Measurements from ENCODE around the gene POC1A. TPM values are rescaled to one million over a fixed set of nuclear protein-coding genes. Genes with fewer than 3 reads are reported as not detected.

Gene POC1A
- total RNA-seq, 1 experiment from 2014 or later = 16.1 TPM

DNA sequence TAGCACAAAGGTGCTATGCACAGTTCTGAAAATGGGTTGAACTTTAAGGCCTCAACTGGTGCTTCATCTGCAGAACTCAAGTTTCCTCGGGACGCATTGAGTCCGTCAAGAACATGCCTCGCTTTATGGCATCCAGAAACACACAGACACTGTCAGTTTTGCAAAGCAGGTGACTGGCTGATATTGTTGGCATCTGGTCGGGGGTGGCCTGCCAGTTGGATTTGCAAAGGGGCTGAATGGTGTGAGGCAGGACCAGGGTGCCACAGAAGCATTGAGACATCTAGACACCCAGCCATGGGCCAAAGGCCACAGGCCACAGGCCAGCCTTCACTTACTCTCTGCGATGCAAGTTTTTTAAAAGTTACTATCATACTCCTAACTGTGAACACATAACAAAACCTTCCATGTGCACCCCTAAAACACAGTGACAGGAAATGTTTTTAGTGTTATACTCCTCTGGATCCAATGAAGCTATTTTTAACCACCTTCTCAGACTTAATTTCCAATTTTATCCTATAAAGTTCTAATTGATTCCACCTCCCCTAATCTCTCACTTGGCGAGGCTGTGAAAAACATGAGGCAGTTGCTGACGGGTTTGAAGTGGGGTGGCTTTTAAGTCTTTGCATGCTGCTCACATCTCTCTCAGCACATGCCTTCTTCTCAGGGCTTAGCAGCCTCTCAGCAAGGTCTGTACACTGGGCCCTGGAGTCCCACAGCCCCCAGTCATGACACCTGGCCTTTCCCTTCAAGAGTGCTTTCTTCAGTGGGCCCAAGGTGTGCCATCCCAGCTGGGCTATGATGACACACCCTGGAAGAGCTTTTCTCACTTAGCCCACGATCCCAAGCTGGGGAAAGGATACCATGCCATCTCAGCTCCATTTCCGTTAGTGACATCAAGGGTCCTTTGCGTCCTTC, 59.4 kb downstream of the POC1A start:
- POLR2A ChIA-PET (ENCODE audit: low non-redundant PET) = no interaction called here
- CTCF ChIA-PET = no interaction called here

DNA sequence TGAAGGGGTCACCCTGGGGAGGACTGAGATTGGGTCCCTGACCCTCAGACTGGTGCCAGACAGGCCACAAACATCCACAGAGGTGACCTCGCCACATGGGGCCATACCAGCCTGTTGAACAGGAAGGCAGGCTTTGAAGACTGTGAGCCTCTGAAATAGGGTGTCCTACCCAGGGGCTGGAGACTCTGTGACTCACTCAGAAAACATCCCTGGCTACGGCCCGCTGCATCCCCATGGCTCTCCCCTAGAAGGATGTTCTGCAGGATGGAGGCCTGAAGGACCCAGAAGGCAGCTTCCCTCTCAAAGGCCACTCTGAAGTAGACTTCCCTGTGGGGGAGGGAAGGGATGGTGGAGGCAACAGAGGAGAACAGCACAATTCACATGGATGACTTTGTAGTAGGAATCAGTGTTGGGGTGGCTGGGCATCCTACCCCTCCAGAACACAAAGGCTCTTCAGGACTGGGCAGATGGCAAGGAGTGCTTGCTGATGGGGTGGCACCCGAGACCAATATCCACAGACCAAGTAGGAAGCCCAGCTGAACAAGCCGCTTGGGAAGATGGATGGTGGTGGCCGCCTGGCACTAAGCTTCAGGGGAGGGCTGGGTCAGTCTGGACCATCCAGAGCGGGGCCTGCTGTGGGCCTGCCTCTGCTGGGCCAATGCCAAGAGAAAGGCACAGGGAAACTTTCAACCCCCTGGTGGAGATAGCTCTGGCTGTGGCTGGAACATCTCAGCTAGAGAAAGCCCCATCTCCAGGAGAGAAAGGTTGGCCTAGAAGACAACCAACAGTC, 60.3 kb downstream of the POC1A start:
- Histone ChIP-seq H3K9me3 (ENCODE audit: low read depth, low read length, poor library complexity, severe bottlenecking) (no peaks in the 10 kb centered on the region), H3K4me3 (ENCODE audit: low read depth, low read length, poor library complexity, severe bottlenecking) (no peak overlapping the region), H3K27me3 (replicated peaks; ENCODE audit: insufficient read depth, low read depth, low read length, poor library complexity) (no peaks in the 10 kb centered on the region), H3K27ac (ENCODE audit: low read depth, low read length, poor library complexity, severe bottlenecking) (no peak overlapping the region), H3K4me1 (ENCODE audit: insufficient read depth, low read length, poor library complexity, severe bottlenecking) (no peaks in the 10 kb centered on the region), H3K36me3 (ENCODE audit: insufficient read depth, low read length, poor library complexity, severe bottlenecking) (no peaks in the 10 kb centered on the region)
- TF ChIP-seq CTCF (conservative IDR thresholded peaks at IDR 0.05; ENCODE audit: low read depth, low read length) (no peak), EZH2 (IDR thresholded peaks at IDR 0.05; ENCODE audit: borderline replicate concordance, low read depth, low read length, poor library complexity, severe bottlenecking) (no peak)
- ChIA-PET POLR2A (ENCODE audit: low non-redundant PET) (no interaction called here), CTCF (no interaction called here)
- BruUV-seq (replicated peaks) = no TSS peak
- intact Hi-C loops (cut with micrococcal nuclease; ENCODE audit: unreplicated experiment) = no loop called here
- no peak for DNase-seq (ENCODE audit: low spot score)

More for the DNA sequence above, 59.4 kb downstream of the POC1A start:
- no peaks in the 10 kb centered on the region for H3K36me3 ChIP-seq (ENCODE audit: insufficient read depth, low read length, poor library complexity, severe bottlenecking)
- H3K27me3 ChIP-seq (replicated peaks; ENCODE audit: insufficient read depth, low read depth, low read length, poor library complexity) = no peaks in the 10 kb centered on the region
- no peak for TF ChIP-seq CTCF (conservative IDR thresholded peaks at IDR 0.05; ENCODE audit: low read depth, low read length)
- no peak for TF ChIP-seq EZH2 (IDR thresholded peaks at IDR 0.05; ENCODE audit: borderline replicate concordance, low read depth, low read length, poor library complexity, severe bottlenecking)
- BruUV-seq (replicated peaks) = no TSS peak
- no peak for DNase-seq (ENCODE audit: low spot score)
- no peak overlapping the region for H3K4me3 ChIP-seq (ENCODE audit: low read depth, low read length, poor library complexity, severe bottlenecking)
- no peak overlapping the region for H3K27ac ChIP-seq (ENCODE audit: low read depth, low read length, poor library complexity, severe bottlenecking)
- intact Hi-C loops (cut with micrococcal nuclease; ENCODE audit: unreplicated experiment) = no loop called here
- no peaks in the 10 kb centered on the region for H3K9me3 ChIP-seq (ENCODE audit: low read depth, low read length, poor library complexity, severe bottlenecking)
- H3K4me1 ChIP-seq (ENCODE audit: insufficient read depth, low read length, poor library complexity, severe bottlenecking) = no peaks in the 10 kb centered on the region

DNA sequence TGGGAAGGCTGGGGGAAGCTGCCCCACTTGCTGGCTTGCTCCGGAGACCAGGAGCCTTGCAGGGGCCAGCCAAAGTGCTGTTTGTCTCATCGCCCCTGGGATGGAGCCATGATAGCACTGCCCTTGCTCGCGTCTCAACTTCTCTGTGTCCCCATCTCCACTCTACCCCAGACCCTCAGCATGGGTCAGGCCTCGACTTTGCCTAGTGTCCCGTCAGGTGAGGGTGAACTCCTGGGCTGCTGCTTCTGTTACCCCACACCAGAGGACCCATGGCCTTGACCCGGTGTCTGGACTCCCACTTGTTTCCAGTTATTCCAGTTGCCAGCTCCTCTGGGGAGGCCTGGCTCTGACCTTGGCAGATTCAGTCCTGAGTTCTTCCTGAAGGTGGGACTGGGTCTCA, 61.3 kb downstream of the POC1A start:
- no peaks in the 10 kb centered on the region for H3K4me1 ChIP-seq (ENCODE audit: insufficient read depth, low read length, poor library complexity, severe bottlenecking)
- no peak overlapping the region for H3K4me3 ChIP-seq (ENCODE audit: low read depth, low read length, poor library complexity, severe bottlenecking)
- DNase-seq (ENCODE audit: low spot score) = no peak
- TF ChIP-seq CTCF (conservative IDR thresholded peaks at IDR 0.05; ENCODE audit: low read depth, low read length) = no peak
- TF ChIP-seq EZH2 (IDR thresholded peaks at IDR 0.05; ENCODE audit: borderline replicate concordance, low read depth, low read length, poor library complexity, severe bottlenecking) = no peak
- ChIA-PET CTCF (no interaction called here), POLR2A (ENCODE audit: low non-redundant PET) (no interaction called here)
- H3K9me3 ChIP-seq (ENCODE audit: low read depth, low read length, poor library complexity, severe bottlenecking) = no peaks in the 10 kb centered on the region
- H3K36me3 ChIP-seq (ENCODE audit: insufficient read depth, low read length, poor library complexity, severe bottlenecking) = no peaks in the 10 kb centered on the region
- intact Hi-C loops (cut with micrococcal nuclease; ENCODE audit: unreplicated experiment) = no loop called here
- no peak overlapping the region for H3K27ac ChIP-seq (ENCODE audit: low read depth, low read length, poor library complexity, severe bottlenecking)
- H3K27me3 ChIP-seq (replicated peaks; ENCODE audit: insufficient read depth, low read depth, low read length, poor library complexity) = no peaks in the 10 kb centered on the region
- no TSS peak for BruUV-seq (replicated peaks)

Data from A673 (cell line).